NCI-H345 treated with DMSO at 0.1 percent for 48 hours (cell line): ENCODE results near the gene CKM.

ENCODE experiments used
- DNase-seq: peaks from one replicate; lab custom pipeline; 2025; ENCODE audit not compliant: unreplicated experiment; lab: John Stamatoyannopoulos, UW

The CKM gene

DNA sequence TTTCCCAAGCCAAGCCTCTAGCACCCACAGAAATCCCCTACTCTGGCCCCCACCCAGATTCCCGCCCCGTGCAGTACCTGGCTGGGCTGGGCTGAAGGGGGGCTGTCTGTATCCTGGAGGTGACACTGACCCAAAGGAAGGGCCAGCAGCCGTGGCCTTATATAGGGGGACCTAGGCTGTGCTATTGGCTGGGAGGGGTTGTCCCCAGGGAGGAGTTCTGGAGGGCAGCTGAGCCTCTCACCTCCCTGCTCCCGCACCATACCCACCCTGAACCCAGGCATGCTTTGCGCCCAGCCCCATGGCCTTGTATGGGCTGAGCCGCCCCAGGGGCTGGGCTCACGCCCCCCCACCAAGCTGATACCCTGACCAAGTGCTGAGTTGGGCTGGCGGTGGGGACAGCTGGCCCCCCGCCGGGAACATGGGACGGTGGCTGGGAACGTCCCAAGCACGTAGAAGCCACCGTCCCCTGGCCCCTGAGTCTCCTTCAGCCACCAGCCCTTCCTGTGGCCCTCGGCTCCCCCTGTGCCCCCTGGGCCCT is at the start of gene CKM:
TSS of gene CKM (minus strand) at position 132 of the 538 bp plus-strand sequence. CDS start 3,162 bp downstream, outside the sequence.
- no peak for DNase-seq

DNA sequence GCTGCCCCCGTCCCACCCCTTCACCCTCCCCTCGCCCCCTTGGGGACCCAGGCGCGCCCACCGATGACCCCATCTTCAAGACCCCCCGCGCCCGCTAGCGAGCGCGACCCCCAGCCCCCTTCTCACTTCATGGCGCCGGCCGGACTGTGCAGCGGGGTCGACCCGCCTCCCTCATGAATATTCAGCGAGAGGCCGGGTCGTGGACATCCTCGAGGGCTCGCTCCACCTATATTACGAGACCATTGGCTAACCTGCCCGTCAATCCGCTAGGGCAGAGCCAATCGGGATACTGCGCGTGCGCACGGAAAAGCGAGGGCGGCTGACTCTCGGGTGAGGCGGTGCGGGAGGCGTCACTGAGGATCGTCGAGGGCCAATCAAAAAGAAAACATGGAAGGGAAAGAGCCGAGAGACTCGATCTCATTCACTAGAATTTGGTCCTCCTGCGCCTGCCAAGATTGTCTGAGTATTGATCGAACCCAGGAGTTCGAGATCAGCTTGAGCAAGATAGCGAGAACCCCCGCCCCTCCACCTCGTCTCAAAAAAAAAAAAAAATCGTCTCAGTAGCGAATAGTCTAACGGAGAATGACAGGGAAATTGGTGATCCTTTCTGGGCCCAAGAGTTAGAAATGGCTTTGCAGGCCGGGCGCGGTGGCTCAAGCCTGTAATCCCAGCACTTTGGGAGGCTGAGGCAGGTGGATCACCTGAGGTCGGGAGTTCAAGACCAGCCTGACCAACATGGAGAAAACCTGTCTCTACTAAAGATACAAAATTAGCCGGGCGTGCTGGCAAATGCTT is 47.9 kb upstream of the CKM start, which contains the start of gene ERCC2:
TSS of gene ERCC2 (minus strand) at position 164 of the 795 bp plus-strand sequence. CDS start at position 131, 33 bp downstream.
- peak; percentile 88 for DNase-seq

DNA sequence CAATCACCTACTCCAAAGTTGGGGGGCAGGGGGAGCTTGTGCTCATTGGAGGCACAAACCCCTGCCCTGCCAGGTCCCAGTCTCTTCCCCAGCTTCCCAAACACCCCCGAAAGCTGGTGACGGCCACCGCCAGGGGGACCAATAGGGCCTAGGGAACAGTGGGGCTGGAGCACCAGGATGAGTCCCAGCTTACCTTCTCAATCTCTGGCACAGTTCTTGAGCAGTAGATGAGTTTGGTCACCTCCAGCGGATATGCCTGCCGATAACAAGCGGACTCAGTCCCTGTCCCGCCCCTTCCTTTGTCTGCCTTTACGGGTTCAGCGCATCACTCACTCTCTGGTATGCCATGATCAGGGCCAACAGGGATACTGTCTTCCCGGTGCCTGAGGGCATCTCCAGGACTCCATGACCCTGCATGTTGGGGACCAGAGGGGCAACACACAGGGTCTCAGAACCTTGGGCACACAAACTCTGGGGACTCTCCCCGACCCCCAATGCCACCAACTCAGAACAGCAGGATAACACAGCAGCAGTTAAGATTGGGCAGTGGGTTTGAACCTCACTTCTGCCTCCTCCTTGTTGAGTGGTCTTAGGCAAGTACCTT is 46.2 kb upstream of the CKM start:
- DNase-seq = no peak

DNA sequence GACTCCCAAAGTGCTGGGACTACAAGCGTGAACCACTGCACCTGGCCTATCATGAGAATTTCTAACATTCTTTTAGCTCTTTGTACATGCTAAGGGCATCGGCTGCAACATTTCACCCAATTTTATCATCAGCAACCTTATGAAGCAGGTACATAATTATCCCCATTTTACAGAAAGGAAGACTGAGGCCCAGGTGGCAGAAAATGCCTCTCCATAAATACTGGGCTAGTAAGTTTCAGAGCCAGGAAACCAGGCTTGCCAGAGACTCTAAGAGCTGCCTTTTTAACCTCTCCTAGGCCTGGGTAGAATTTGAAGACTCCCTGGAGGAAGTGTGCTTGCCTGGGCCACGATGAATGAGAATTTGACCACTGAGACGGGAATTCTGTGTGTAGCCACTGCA is 45.5 kb upstream of the CKM start:
- DNase-seq = no peak

DNA sequence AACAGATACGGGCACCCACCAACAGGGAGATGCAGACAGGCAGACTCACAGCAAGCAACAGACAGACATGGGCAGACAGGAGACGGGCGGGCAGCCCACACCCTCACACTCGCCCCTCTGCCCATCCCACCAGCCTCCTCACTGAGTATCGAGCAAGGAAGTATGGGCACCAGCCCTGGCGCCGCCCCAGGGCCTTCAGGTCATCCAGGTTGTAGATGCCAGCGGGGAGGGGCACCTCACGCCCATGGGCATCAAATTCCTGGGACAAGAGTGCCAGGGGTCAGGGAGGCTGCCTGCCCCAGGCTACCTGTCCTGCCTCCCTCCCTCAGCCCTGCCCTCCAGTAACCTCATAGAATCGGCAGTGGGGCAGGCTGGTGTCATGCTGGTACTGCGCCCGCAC is 42.0 kb upstream of the CKM start:
- no peak for DNase-seq

DNA sequence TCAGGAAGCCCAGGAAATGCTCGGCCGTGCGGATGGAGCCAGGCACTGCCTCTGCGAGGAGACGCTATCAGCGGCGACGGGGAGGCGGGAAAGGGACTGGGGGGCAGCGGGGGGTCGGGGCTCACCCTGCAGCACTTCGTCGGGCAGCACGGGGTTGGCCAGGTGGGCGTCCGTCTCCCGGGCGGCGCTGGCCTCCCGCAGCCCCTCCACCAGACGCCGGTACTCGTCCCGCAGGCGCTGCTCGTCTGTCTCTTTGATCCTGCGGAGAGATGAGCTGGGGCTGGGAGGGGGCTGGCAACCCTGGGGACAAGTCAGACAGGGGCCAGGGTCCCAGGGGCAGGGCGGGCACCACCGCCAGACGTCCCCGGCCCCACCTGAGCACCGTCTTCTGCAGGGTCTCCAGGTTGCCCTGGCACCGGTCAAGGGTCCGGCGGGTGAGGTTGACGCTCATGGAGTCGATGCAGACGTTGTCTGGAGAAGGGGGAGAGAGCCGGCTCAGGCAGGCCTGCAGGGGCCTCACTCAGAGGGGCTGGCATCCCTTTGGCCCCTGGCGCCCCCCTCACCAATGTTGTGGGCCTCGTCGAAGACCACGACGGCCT is 41.3 kb upstream of the CKM start:
- no peak for DNase-seq

DNA sequence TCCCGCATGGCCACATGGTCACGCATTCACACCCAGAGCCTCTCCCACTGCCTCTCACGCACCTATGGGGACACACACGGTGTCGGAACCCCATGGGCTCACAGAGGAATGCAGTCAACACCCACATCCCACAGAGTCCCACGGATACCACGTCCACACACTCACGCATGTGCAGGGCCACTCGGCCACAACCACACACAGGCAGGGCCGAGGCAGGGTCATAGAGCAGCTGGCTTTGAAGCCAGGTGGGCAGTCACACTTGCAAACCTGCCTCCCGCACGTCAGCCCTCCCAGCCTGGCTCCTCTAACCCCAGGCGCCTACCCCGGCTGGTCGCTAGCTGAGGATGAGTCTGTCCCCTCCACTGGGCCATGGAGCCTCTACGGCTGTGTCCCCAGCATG is 39.6 kb upstream of the CKM start:
- no peak for DNase-seq

DNA sequence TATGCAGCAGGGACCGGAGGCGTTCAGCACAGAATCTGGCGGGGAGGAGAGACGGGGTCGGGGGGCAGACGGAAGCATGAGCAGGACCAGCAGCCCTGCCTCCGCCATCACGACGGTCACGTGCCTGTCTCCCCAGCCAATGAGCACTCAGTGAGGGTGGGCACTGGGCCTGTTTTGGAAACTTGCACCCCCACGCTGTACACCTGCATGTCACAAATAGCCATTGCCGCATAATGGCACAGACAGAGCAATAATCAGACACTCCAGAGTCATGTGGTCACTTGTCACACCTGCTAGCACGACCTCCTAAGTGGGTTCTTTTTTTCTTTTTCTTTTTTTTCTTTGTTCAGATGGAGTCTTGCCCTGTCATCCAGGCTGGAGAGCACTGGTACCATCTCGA is 38.9 kb upstream of the CKM start:
- no peak for DNase-seq

DNA sequence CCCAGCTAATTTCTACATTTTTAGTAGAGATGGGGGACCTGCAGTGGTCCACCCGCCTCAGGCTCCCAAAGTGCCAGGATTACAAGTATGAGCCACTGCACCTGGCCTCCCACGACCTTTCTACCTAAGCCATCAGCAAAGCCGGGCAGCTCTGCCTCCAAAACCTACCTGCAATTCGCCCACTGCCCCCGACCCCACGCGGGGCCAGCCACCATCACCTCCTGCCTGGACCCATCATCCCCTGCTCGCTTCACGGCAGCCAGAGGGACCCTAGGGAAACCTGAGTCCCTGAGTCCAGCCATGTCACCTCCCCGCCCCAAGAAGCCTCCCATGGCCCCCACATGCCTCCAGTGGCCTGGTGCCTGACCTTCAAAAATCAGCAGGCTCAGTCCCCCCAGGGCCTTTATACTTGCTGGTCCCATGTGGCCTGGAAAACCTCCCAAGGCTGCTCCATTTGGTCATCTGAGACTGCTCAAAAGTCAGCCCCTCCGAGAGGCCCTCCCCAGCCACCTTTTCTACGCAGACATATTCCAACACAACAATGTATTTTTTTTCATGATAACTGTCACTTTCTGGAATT is 35.6 kb upstream of the CKM start:
- DNase-seq = no peak

DNA sequence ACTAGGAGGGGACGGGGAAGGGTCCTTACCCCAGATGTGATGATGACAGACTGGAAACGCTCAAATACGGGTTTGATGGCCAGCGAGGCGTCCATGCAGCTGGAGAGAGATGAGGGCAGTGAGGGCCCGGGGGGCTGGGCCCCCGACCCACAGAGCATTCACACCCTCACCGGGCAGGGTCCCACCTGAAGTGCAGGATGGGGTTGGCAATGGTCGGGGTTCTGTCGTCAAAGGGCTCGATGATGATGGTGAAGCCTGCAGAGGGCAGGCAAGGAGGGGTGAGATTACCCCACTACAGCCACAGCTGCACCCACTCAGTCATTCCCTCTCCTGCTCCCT is 34.7 kb upstream of the CKM start:
- DNase-seq = no peak

DNA sequence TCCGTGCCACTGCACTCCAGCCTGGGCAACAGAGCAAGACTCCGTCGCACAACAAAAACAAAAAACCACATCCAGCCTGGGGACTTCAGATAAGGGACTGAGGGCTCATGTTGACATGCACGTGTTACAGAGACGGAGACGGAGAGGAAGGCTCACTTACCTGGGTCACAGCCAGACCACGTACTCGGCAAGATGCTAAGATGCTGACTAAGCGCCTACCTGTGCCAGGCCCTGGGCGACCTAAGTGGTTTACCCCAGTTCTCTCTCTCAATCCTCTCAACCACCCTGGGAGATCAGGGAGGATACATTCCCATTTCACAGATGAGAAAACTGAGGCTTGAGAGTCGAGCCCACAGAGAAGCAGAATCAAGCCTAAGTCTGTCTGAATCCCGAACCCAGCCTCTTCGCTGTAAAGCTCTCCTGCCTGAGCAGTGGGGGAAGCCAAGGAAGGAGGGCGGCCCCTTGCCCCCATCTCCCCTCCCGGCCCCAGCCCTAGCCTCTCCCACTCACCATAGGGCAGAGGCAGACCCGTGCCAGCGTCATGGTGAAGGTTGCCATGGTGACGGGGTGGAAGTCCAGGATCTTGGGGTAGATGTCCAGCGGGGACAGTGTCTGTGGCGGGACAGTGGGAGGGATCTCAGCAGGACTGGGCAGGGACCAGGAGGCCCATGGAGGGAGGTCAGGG is 34.2 kb upstream of the CKM start:
- no peak for DNase-seq

DNA sequence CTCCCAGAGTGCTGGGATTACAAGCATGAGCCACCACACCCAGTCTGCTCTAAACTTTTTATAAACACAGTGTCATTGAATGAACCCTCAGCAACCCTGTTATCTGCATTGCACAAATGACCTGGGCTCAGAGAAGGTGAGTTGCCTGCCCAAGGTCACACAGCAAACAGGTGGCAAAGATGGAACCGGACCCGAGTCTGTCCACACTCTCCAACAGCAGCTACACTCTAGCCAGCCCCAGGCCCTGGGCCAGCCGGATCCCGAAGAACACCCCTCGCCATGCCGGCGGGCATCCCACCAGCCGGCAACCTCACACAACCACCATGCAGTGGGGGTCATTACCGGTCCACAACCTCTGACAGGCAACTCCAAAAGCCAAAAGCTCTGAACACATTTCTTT is 33.2 kb upstream of the CKM start:
- DNase-seq = no peak

DNA sequence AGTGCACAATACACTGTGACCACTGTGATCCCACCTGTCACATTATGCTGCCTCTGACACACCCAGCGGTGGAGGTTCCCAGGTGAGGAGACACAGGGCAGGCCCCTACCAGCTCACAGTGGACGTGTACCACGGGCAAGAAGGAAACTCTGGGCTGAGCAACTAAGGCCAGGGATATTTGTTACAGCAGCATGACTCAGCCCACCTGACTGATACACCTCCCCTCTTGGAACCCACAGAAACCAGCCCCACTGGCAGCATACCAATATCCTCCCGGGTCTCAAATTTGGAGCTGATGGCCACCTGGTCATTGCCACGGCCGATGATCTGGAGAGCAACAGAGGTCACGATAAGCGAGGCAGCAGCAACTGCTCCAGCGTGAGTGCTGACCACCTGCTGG is 32.7 kb upstream of the CKM start:
- no peak for DNase-seq

DNA sequence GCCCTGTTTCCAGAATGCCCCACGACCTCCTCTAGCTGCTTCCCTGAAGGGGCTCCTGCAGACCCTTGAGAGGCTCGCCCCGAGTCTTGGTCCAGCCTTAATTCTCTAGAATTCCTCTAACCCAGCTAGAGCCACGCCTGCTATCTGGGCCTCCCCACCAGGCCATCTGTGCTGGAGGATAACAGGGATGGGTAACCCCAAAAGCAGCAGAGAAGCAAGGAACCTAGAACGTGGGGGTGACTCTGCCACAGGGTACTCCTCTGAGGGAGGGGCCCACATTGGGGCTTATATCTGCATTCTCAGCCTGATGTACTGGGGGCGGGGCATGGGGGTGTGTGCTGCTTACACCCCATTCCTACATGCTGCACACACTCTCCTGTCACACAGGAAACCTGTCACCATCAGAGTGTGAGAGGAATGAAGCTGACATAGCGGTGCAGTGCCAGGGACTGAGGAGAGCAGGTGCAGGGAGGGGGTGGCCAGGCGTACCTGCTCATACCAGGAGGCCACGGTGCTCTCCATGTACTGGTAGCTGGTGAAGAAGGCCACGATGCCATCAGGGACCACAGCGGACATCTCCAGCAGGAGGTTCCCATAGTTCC is 31.7 kb upstream of the CKM start:
- no peak for DNase-seq

DNA sequence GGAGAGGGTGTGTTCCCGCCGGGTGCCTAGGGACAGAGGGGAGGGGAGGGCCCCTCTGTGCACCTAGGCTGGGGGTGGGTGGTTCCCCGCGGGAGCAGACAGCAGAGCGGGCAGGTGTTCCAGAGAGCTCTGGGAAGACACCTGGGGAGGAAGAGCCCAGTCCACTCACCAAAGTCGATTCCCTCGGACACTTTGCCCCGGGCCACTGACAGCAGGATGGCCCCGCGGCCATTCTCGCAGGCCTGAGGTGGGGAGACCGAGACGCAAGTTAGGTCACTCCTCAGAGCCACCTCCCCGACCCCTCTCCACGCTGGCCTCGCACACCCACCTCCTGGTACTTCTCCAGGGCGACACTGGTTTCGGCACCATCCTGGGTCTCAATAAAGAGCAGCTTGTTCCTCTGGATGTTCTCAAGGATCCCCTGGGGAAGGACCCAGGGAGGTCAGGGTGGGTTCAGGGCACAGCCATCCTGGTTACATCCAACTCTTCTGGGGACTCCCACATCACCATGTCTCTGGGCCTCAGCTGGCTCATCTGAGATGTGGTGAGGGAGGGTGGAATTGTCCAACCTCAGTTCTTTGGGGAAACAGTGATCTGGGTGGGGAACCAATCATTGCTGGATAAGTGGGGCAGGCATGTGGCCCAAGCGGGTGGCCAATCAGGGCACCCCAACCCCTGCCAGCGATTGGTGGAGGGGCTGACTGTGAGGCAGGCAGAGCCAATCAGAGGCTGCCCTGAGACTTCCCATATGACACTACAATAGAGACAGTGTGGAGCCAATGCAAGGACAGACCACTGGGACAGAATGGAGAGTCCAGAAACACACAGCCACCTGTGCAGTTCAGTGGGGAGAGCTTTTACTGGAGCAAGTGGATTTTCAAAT is 30.5 kb upstream of the CKM start:
- DNase-seq = no peak

DNA sequence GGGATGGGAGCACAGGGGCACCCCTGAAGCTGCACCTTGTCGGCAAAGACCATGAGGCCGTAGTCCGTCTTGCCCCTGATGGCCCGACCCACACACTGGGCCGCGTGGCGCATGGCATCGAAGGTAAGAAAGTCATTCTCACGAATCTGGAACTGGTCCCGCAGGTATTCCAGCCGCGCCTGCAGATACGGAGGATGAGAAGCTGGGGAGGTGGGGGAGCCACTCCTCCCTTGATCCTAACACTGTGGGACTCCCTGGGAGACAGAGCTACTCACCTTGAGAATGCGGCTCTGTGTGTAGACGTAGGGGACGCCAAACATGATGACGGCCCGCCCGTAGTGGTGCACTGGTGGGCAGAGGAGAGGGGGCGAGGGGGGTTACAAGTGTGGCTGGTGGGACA is 29.8 kb upstream of the CKM start:
- DNase-seq = no peak

DNA sequence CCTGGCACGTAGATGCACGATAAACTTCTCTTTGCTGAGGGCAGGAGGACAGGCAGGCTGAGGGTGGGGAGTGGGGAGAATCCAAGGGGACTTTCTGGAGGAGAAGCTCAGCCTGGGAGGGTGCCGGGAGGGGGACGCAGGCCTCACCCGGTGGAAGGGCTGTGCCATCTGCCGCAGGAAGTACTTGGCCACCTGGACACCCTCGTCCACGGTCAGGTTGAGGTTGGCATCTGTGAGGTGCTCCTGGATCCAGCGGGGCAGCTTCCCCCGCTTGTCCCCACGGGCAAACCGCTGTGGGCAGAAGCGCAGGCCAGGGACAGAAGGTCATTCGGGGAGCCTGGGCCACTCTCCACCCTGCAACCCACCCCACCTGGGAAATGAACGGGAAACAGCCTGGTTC is 29.4 kb upstream of the CKM start:
- no peak for DNase-seq

DNA sequence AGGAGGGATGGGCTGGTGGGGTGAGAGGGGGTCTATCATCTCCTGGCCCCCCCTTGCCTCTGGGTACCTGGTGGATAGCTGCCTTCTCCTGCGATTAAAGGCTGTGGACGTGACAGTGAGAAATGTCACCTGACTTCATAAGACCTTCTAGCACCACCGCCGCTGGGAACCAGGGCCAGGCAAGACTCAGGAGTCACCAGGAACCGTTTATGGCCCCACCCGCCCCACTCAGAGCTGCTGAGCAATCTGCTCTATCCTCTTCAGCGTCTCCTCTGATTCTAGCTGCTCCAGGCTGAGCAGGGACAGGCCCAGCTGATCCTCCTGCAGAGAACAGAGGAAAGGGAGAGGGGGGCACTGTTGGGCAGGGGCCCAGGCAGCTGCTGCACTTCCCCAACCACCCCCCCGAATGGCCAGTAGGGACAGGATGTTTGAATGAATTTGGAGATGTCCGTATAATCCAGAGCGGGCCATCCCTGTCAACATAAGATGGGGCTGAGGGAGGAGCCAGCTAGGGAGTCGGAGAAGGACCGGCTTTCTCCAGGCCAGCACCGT is 28.8 kb upstream of the CKM start:
- no peak for DNase-seq

DNA sequence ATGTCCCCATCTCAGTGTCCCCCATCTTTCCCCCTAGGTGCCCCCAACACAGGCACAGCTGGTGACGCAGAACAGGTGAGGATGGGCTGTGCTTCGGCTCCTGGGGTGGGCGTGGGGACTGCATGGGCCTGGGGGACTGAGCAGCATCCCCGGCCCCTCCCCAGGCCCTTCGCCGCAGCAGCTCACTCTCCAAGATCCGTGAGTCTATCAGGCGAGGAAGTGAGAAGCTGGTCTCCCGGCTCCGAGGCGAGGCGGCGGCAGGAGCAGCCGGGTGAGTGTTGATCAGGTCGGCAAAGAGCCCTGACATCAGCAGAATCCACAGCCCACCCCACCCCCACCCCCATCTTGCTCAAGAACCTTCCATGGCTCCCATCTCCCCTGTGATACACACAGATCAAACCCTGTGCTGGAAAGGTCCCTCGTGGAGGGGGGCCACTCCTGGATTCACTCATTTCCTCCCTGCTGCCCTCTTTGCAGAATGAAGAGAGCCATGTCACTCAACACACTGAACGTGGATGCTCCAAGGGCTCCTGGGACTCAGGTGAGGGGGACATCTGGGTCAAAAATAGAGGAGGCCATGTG is 27.9 kb upstream of the CKM start:
- no peak for DNase-seq
